Pancreas (tissue), 10 donors: ENCODE measurements around the gene SLC4A1. TPM values are rescaled to one million over a fixed set of nuclear protein-coding genes. Genes with fewer than 3 reads are reported as not detected.
A peak's percentile ranks its signal among the peaks of the same experiment; 100 is the strongest.

Source experiments
- ATAC-seq, 4 donors: fragments of 200-7000 bp; cut with Tn5 transposase; one replicate each; pipeline versions ENCODE4 v1.8.0 to v1.9.1; 2020; ENCODE audit warnings: mild to moderate bottlenecking in 4 of 4, moderate library complexity in 4 of 4
- DNase-seq, 6 donors: peaks; one replicate each; pipeline ENCODE4 v3.0.0-alpha.2; 2020
- FAIRE-seq: peaks from 2 replicates; lab custom pipeline; 2012; peaks lifted over from hg19 to GRCh38; lab: Jason Lieb, UNC
- H3K27ac ChIP-seq, 4 donors: fragments of 200-600 bp; sonication (generic); 1 replicate in 3 of 4; 2 replicates in 1 of 4; pipeline versions ENCODE4 v1.5.0 to v1.8.0; 2020
- H3K27me3 ChIP-seq, 4 donors: fragments of 200-600 bp; one replicate each; pipeline ENCODE4 v1.8.0; 2021
- H3K36me3 ChIP-seq, 3 donors: fragments of 200-600 bp; sonication (generic) in 1 of 3; one replicate each; pipeline versions ENCODE4 v1.5.0 to v1.8.0; 2020 to 2021
- H3K4me1 ChIP-seq, 3 donors: fragments of 200-600 bp; one replicate each; pipeline ENCODE4 v1.8.0; 2021
- H3K4me3 ChIP-seq, 4 donors: fragments of 200-600 bp; sonication (generic) in 2 of 4; one replicate each; pipeline versions ENCODE4 v1.5.0 to v1.8.0; 2020 to 2021
- H3K9me3 ChIP-seq, 4 donors: fragments of 200-600 bp; one replicate each; pipeline ENCODE4 v1.8.0; 2021
- WGBS, 2 donors: extraction: QIAGEN DNeasy Blood & Tissue Kit; methylation state at CpG; one replicate each; pipeline ENCODE4 v1.1.7; 2013; 5-methylcytosine and 5-hydroxymethylcytosine counted together
- intact Hi-C, 3 donors: fragments of 100-400 bp; cut with DNase I; formaldehyde crosslinking; loops; one replicate each; pipeline versions ENCODE4 v1.11.1 to v1.14.2; 2022
- polyA plus RNA-seq, 2 donors: library from polyadenylated mRNA; stranded (reverse); fragments of 200-250 nt; gene quantifications; one replicate each; pipeline ENCODE4 v1.2.3, GENCODE V29; 2013
- total RNA-seq, 6 donors: library from RNA; stranded (reverse); fragmentation: NEBNext Ultra II Directional in 4 of 6; extraction: Animal tissue kit (Norgen Biotek cat#: 25700) in 4 of 6; gene quantifications; one replicate each; pipeline versions ENCODE4 v1.2.1 to v1.2.4, GENCODE V29; 2021 to 2023
- TF ChIP-seq, protein P1 (sequence below), 4 donors: fragments of 200-600 bp; sonication (generic) in 3 of 4; IDR thresholded peaks; one replicate each; pipeline versions ENCODE4 v1.5.0 to v1.8.0; 2021; ENCODE audit warnings: antibody characterized with exemption in 4 of 4
- donor health status: healthy with polysubstance abuse.
- donor health status: DM: no; HTN: no; CAD: no; lungs with moderate emphysema.
- donor health status: DM: no; HTN: no; CAD: no.
- donor health status: control.
- donor health status: control.
- donor health status: Bipolar disorder and iron deficiency.
- donor health status: DM: yes; HTN: yes; CAD: no.
- donor health status: DM: no; HTN: no; CAD: no.
- donor health status: DM: no; HTN: no; CAD: no.
- donor health status: DM: yes; HTN: yes; CAD: no.

SLC4A1 gene
- total and polyA plus RNA-seq, 8 donors = 0.24 to 0.37 TPM; not detected in 6

GRCh38 chr17:44217738-44218343 is 50.1 kb downstream of the SLC4A1 start:
- peaks cover 6 to 17% (median 16%) of the 10 kb centered on the region in 3 donors for H3K4me1 ChIP-seq
- H3K4me3 ChIP-seq = peak overlapping the region; percentile 57 to 95 (median 88)

GRCh38 chr17:44216694-44217093 is 51.2 kb downstream of the SLC4A1 start:
- WGBS, 2 donors = 66 to 76% methylated on average over 5 of the region's 5 CpGs
- Histone ChIP-seq H3K4me1 (peaks cover 6 to 10% (median 8%) of the 10 kb centered on the region in 3 donors), H3K4me3 (no peak overlapping the region), H3K27me3 (no peaks in the 10 kb centered on the region), H3K9me3 (no peaks in the 10 kb centered on the region), H3K27ac (no peak overlapping the region), H3K36me3 (peaks cover 0 to 26% (median 20%) of the 10 kb centered on the region in 3 donors)
- TF ChIP-seq, protein P1, sequence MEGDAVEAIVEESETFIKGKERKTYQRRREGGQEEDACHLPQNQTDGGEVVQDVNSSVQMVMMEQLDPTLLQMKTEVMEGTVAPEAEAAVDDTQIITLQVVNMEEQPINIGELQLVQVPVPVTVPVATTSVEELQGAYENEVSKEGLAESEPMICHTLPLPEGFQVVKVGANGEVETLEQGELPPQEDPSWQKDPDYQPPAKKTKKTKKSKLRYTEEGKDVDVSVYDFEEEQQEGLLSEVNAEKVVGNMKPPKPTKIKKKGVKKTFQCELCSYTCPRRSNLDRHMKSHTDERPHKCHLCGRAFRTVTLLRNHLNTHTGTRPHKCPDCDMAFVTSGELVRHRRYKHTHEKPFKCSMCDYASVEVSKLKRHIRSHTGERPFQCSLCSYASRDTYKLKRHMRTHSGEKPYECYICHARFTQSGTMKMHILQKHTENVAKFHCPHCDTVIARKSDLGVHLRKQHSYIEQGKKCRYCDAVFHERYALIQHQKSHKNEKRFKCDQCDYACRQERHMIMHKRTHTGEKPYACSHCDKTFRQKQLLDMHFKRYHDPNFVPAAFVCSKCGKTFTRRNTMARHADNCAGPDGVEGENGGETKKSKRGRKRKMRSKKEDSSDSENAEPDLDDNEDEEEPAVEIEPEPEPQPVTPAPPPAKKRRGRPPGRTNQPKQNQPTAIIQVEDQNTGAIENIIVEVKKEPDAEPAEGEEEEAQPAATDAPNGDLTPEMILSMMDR (IDR thresholded peaks at IDR 0.05) = no peak
- ATAC-seq (no peak), DNase-seq (no peak), FAIRE-seq (no peak)
- intact Hi-C loops = loop anchor here in 1 of 3 donors (10.0 kb wide), 1 partner anchor 108 kb away; the partner anchor contains the start of gene SLC25A39

More at GRCh38 chr17:44217738-44218343, 50.1 kb downstream of the SLC4A1 start:
- intact Hi-C loops = loop anchor here in 1 of 3 donors (10.0 kb wide), 1 partner anchor 107 kb away; the partner anchor contains the start of gene SLC25A39
- 10 to 12% methylated on average over 10 of the region's 10 CpGs for WGBS, 2 donors
- no peaks in the 10 kb centered on the region for H3K9me3 ChIP-seq
- H3K27ac ChIP-seq = peak overlapping the region; percentile 93 to 98 (median 97)
- peaks cover 0 to 26% (median 20%) of the 10 kb centered on the region in 3 donors for H3K36me3 ChIP-seq
- no peak for FAIRE-seq
- TF ChIP-seq, protein P1 (IDR thresholded peaks at IDR 0.05) = no peak
- H3K27me3 ChIP-seq = no peaks in the 10 kb centered on the region
- no peak for ATAC-seq
- peak in 3 of 6 donors; percentile 32 to 82 (median 62) for DNase-seq

- no peak overlapping the region for H3K4me3 ChIP-seq
- TF ChIP-seq, protein P1 (IDR thresholded peaks at IDR 0.05) = no peak
- no peak for ATAC-seq
- DNase-seq = no peak
- no peaks in the 10 kb centered on the region for H3K27me3 ChIP-seq
- no peak overlapping the region for H3K27ac ChIP-seq
- WGBS, 2 donors = 82 to 89% methylated on average over 5 of the region's 5 CpGs
- intact Hi-C loops = loop anchor here in 1 of 3 donors (10.0 kb wide), 1 partner anchor 109 kb away; the partner anchor contains the start of gene SLC25A39
- FAIRE-seq = no peak
- no peaks in the 10 kb centered on the region for H3K9me3 ChIP-seq
- H3K4me1 ChIP-seq = peaks cover 6 to 10% (median 8%) of the 10 kb centered on the region in 3 donors
- H3K36me3 ChIP-seq = peaks cover 0 to 26% (median 20%) of the 10 kb centered on the region in 3 donors
These were observed 51.8 kb downstream of the SLC4A1 start for GRCh38 chr17:44216173-44216572.

- ATAC-seq (no peak), DNase-seq (no peak), FAIRE-seq (no peak)
- H3K4me1 ChIP-seq = peaks cover 6 to 17% (median 10%) of the 10 kb centered on the region in 3 donors
- TF ChIP-seq, protein P1 (IDR thresholded peaks at IDR 0.05) = no peak
- no peak overlapping the region for H3K27ac ChIP-seq
- intact Hi-C loops = loop anchor here (5.0 to 10.0 kb wide), 4 partner anchors 107 to 132 kb away; partner anchors contain the start of genes SLC25A39 (in 2 of the 3) and GRN (in 1 of the 3)
- no peaks in the 10 kb centered on the region for H3K27me3 ChIP-seq
- H3K9me3 ChIP-seq = no peaks in the 10 kb centered on the region
- WGBS, 2 donors = 85 to 92% methylated on average over 6 of the region's 6 CpGs
- H3K4me3 ChIP-seq = no peak overlapping the region
- H3K36me3 ChIP-seq = peaks cover 0 to 26% (median 20%) of the 10 kb centered on the region in 3 donors
These were observed 53.0 kb downstream of the SLC4A1 start for GRCh38 chr17:44214896-44215295.

- WGBS, 2 donors = 98 to 100% methylated on average over 1 of the region's 1 CpG
- no peaks in the 10 kb centered on the region for H3K9me3 ChIP-seq
- H3K36me3 ChIP-seq = peaks cover 0 to 30% (median 20%) of the 10 kb centered on the region in 3 donors
- no peak for FAIRE-seq
- DNase-seq = no peak
- no peak overlapping the region for H3K27ac ChIP-seq
- ATAC-seq = no peak
- no peak overlapping the region for H3K4me3 ChIP-seq
- TF ChIP-seq, protein P1 (IDR thresholded peaks at IDR 0.05) = no peak
- no peaks in the 10 kb centered on the region for H3K27me3 ChIP-seq
- H3K4me1 ChIP-seq = peaks cover 6 to 17% (median 10%) of the 10 kb centered on the region in 3 donors
- intact Hi-C loops = loop anchor here (5.0 to 10.0 kb wide), 4 partner anchors 108 to 133 kb away; partner anchors contain the start of genes SLC25A39 (in 2 of the 3) and GRN (in 1 of the 3)
These were observed 53.8 kb downstream of the SLC4A1 start for GRCh38 chr17:44214230-44214494.
